Right hindlimb (tissue), 1 donor: ENCODE data around the gene TRMT6.

ENCODE experiments used
- DNase-seq: peaks from one replicate; pipeline ENCODE4 v3.0.0-alpha.2; 2018

Gene TRMT6

DNA sequence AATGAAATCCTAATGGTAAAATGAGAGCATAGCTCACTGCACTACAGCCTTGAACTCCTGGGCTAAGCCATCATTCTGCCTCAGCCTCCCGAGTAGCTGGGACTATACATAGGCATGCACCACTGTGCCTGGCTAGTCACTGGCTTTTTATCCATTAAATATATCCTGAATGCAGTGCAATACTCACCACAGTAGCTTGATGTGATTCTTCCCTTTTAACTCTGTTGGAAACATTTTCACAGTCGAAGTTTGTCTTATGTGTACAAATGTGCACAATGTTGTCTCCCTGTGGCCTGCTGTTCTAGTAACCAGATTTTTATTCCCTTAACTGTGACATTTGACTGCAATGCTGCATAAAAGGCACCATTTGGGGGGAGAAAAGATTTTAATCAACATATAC lies 56.7 kb downstream of the TRMT6 start:
- no peak for DNase-seq

DNA sequence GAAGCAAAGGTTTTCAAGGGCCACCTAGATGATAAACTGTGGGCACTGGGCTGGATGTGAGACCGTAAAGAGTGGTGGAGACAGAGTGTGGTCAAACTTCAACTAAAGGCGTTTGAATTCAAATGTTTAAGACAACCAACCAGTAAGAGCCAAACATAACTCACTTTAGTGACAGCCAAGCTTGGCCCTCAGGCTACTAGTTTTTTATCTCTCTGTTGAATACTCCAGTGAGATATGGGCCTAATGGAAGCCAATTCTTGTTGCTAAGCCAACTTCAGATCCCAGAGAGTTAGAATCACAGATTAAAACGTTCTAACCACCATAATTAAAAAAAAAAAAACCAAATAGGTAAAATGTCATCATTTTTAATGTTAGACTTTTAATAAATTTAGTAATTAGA lies 57.3 kb downstream of the TRMT6 start:
- DNase-seq: no peak

DNA sequence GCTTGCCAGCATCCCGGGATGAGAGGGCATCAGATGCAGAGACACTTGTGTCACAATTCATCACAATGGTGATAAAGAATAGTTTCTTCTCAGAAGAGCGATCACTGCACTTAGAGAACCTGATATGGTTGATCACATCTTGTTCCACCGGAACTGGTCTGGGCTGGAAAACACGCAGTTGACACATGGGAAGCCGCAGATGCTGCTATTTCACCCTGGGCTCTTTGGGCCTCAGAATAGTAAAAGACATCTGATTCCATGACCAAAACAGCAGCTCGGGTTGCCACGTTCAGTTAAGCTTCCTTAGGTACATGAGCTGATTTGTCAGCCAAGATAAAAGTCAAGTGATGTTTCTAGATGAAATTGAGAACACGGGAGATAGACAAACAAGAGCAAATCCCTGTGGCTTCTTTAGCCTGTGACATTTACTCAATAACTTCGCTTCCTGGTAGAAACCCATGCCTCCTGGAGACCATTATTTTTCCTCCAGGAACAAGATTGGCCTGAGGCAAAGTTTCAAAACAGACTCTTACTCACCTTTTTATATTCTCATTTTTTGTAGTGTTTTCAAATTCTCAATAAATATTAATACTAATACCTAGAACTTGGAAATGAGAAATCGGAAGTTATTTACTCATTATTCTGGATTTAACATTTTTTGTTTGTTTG lies 59.4 kb downstream of the TRMT6 start:
- no peak for DNase-seq

DNA sequence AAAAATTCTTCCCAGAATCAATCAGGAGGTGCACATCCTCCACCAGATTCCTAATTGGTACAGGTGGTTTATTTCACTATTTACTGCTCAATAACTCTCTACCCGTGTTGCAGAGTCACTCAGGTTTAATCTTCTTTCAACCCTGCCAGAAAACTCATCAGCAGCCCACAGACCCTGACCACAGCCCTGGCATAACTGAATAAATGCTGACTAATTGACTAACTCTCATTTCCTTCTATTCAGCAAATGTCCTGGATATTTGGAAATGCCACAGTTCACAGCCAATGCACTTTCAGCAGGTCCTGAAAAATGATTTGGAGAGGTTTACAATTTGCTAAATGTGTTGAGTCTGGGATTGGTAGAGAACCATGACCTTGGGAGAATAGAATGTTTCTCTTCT lies 62.3 kb downstream of the TRMT6 start:
- DNase-seq: no peak

DNA sequence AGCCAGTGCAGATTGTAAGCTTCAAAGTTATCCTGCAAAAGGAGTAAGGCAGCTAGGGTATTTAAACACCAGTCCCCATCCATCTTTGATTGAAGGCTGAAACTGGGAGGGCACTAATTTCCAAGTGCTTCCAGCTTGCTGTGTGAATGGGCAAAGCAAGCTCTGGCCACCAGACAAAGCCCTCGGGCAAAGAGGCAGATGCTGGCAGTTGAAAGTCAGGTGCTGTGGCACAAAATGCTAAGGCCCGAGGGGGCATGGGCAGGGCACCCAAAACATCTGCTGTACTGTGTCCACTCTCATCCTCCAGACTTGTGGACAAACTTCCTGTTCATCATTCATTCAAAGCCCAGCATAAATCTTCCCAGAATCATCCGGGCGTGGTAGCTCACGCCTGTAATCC lies 62.9 kb downstream of the TRMT6 start:
- DNase-seq: no peak
